Upper lobe of left lung (tissue), 4 donors: ENCODE measurements around the gene SMCO4.

ENCODE experiments used
- EP300 ChIP-seq, 4 donors: sonication (generic); formaldehyde crosslinking; IDR thresholded peaks; one replicate each; pipeline ENCODE4 v1.5.1; 2017; ENCODE audit warnings: antibody characterized with exemption in 4 of 4, control low read depth in 2 of 4
- POLR2A ChIP-seq, 4 donors: fragments of 450-650 bp; IDR thresholded peaks; one replicate each; pipeline ENCODE4 v1.5.1; 2016 to 2017; ENCODE audit warnings: antibody characterized with exemption in 4 of 4, mild to moderate bottlenecking in 2 of 4
- TF ChIP-seq, protein P1 (sequence below), 6 experiments: fragments of 450-650 bp in 4 of 6; fragments of 200-600 bp in 2 of 6; sonication (generic) in 2 of 6; IDR thresholded peaks; one replicate each; pipeline ENCODE4 v1.5.1; 2016 to 2019; ENCODE audit warnings: antibody characterized with exemption in 6 of 6

- TF ChIP-seq, protein P1, sequence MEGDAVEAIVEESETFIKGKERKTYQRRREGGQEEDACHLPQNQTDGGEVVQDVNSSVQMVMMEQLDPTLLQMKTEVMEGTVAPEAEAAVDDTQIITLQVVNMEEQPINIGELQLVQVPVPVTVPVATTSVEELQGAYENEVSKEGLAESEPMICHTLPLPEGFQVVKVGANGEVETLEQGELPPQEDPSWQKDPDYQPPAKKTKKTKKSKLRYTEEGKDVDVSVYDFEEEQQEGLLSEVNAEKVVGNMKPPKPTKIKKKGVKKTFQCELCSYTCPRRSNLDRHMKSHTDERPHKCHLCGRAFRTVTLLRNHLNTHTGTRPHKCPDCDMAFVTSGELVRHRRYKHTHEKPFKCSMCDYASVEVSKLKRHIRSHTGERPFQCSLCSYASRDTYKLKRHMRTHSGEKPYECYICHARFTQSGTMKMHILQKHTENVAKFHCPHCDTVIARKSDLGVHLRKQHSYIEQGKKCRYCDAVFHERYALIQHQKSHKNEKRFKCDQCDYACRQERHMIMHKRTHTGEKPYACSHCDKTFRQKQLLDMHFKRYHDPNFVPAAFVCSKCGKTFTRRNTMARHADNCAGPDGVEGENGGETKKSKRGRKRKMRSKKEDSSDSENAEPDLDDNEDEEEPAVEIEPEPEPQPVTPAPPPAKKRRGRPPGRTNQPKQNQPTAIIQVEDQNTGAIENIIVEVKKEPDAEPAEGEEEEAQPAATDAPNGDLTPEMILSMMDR (IDR thresholded peaks at IDR 0.05), result no peak
- TF ChIP-seq EP300 (IDR thresholded peaks at IDR 0.05), result no peak
- TF ChIP-seq POLR2A (IDR thresholded peaks at IDR 0.05), result no peak
These were observed 16.3 kb downstream of the SMCO4 start for GRCh38 chr11:93526641-93527583.
